ENCODE measurements around the gene OXLD1.
A peak's percentile ranks its signal among the peaks of the same experiment; 100 is the strongest.

The OXLD1 gene

DNA sequence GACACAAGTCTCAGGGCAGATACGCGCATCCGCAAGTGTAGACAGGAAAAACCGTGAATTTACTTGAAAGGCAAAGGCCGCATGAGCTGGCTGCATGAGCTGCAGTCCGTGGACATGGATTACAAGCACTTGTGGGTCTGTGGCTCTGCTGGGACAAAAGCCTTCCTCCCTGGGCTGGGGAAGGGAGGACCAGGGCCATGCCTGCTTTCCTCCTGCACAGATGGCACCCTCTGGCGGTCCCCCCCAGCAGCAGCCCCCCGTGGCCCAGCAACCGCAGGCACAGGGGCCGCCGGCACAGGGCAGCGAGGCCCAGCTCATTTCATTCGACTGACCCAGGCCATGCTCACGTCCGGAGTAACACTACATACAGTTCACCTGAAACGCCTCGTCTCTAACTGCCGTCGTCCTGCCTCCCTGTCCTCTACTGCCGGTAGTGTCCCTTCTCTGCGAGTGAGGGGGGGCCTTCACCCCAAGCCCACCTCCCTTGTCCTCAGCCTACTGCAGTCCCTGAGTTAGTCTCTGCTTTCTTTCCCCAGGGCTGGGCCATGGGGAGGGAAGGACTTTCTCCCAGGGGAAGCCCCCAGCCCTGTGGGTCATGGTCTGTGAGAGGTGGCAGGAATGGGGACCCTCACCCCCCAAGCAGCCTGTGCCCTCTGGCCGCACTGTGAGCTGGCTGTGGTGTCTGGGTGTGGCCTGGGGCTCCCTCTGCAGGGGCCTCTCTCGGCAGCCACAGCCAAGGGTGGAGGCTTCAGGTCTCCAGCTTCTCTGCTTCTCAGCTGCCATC is 35.1 kb upstream of the OXLD1 start:
- DNase-seq, result no peak

DNA sequence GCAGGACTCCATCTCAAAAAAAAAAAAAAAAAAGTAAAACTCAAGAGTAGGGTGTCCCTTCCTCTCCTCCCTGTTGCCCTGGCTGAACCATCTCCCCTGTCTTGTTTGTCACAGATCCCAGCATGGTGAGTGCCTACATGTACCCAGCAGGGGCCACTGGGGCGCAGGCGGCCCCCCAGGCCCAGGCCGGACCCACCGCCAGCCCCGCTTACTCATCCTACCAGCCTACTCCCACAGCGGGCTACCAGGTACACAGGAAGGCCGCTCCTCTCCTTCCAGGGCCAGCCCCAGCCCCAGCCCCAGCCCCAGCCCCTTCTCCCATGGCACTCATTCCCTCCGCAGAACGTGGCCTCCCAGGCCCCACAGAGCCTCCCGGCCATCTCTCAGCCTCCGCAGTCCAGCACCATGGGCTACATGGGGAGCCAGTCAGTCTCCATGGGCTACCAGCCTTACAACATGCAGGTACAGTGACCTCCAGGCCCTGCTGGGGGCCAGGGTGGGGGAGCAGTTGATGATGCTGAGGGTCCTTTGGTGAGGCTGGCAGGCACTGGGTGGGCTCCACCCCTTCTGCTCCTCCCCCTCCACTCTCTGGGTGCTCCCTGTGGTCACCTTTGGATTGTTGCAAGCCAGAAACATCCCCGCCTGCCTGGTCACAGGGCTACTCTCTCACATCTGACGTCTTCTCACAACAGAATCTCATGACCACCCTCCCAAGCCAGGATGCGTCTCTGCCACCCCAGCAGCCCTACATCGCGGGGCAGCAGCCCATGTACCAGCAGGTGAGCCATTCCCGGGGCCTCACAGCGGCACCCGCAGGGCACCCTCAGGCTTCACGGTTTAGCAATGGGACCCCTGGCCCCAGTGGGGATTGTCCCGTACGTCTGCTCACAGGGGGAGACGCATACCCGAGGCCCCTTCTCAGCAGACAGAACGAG is 34.2 kb upstream of the OXLD1 start:
- no peak for DNase-seq

DNA sequence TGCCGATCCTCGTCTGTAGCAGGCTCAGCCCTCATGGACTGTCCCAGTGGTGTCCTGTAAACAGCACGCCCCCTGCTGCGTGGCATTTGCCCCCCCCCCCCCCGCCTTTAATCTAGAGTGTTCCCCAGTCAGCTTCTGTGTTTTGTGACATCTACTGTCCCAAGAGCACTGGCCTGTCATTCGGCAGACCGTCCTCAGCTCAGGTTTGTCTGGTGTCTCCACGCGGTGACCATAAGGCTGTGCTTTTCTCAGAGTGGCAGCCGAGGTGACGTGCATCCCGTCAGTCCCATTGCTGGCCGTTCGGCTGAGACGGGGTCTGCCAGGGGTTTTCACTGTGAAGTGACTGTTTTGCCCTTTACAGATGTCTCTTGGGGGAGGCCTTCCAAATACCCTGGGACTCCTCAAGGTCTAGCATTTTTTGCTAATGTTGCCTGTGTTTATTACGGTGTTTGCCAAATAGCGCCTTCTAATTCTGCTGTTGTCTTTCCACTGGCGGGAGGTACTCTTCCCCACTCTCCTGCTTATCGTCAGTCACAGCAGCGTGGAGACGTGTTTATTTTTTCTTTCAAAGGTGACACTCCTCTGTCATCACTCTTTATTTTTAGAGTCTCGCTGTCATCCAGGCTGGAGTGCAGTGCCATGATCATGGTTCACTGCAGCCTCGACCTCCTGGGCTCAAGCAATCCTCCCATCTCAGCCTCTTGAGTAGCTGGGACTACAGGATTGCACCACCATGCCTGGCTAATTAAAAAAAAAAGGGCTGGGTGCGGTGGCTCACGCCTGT is 31.0 kb upstream of the OXLD1 start:
- no peak for DNase-seq

DNA sequence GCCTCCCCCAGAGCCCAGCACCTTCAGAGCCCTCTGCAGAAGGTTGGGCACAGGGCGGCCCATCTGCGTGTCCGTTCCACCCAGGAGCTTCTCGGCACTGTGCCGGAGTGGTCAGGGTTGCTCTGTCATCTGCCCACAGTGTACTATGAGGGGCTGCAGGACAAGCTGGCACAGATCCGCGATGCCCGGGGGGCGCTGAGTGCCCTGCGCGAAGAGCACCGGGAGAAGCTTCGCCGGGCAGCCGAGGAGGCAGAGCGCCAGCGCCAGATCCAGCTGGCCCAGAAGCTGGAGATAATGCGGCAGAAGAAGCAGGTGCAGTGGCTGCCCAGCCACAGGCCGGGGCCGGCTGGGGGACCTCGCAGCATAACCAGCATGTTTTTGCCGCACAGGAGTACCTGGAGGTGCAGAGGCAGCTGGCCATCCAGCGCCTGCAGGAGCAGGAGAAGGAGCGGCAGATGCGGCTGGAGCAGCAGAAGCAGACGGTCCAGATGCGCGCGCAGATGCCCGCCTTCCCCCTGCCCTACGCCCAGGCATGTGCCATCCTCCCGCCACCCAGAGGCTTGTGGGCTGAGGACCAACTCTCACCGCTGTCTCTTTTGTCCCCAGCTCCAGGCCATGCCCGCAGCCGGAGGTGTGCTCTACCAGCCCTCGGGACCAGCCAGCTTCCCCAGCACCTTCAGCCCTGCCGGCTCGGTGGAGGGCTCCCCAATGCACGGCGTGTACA is 30.0 kb upstream of the OXLD1 start:
- DNase-seq, result no peak

GRCh38 chr17:81695801-81696200 is 29.4 kb upstream of the OXLD1 start:
- no peak for DNase-seq

GRCh38 chr17:81695211-81695610 is 28.8 kb upstream of the OXLD1 start:
- DNase-seq, result no peak

GRCh38 chr17:81694810-81695209 is 28.4 kb upstream of the OXLD1 start:
- no peak for DNase-seq

DNA sequence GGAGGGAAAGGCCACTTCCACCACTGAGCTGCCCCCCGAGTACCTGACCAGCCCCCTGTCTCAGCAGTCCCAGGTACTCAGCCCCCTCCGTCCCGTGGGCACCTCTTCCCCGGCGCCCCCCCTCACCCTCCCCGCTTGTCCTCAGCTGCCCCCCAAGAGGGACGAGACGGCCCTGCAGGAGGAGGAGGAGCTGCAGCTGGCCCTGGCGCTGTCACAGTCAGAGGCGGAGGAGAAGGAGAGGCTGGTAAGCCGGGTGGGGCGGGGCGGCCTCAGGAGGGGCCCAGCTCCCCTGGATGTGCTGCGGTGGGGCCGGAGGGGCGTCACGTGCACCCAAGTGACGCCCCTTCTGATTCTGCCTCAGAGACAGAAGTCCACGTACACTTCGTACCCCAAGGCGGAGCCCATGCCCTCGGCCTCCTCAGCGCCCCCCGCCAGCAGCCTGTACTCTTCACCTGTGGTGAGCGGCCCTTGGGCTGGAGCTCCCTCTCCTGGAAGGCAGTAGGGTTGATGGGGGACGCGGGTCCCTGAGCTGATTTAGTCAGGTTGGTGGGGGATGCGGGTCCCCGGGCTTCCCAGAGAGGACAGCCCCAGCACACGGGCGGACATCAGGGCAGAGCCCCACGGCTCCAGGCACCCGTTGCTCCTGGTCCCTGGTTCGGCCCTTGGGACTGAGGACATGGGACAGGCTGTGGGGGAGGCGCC is 27.3 kb upstream of the OXLD1 start:
- DNase-seq, result no peak

DNA sequence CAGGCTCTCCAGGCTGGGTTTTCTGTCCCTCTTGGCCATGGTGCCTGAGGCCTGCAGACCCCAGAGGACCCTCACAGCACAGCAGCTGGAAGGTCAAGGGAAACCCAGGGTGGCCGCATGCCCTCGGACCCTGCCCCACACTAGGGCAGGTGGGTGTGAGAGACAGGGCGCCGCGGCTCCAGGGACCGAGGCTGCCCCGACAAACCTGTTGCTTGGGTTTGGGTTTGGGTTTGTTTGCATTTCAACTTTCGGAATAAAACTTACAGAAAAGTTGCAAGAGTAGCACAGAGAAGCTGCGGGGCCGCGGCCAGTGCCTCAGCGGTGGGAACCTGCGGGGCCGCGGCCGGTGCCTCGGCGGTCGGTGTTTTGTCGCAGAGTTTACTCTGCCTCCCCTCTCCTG is 25.2 kb upstream of the OXLD1 start:
- DNase-seq, result no peak

- no peak for DNase-seq
Observed at GRCh38 chr17:81691196-81691595, 24.8 kb upstream of the OXLD1 start.

DNA sequence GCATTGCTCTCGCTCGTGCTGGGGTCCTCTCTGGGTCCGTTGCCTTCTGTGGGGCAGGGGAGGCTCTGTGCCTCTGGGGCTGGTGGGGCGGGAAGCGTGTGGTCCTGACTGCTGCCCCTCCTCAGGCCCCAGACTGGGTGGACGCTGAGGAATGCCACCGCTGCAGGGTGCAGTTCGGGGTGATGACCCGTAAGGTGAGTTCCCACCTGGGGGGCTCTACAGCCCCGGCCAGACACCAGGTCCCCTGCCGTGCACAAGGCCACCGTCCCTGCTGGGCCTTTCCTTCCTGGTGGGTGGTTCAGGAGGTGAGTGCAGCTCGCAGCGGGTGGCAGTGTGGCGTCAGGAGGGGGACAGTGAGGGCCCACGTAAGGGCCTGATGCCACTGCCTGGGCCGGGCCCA is 24.1 kb upstream of the OXLD1 start:
- no peak for DNase-seq

DNA sequence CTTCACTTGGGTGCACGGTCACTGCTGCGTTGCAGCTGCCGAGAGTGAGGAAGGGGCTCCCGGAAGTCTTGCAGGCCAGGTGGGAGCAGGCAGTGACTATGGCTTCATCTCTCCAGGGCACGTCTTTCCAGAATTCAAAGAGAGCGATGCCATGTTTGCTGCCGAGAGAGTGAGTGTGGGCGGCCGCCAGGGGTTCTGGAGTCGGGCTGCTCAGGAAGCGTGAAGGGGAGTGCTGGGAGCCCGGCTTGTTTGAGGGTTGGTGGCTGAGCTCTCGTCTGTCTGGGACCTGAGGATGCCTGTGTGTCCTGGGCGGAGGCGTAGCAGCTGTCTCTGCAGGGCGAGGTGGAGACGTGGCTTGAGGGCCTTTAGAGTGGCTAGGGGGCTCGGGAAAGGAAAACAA is 23.7 kb upstream of the OXLD1 start:
- DNase-seq, result no peak

DNA sequence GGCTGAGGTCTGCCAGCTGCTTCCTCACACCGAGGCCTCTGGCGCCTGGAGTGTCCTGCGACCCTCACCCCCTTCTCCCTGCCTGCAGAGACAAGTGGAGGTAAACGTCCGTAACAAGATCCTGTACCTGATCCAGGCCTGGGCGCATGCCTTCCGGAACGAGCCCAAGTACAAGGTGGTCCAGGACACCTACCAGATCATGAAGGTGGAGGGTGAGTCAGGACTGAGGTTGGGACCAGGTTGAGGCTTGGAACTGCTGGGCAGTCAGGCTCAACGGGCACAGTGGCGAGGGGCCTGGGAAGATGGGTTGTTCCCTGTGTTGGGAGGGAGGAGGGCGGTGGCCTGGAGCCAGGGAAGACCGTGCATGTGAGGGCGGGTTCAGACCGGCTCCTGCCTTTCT is 22.2 kb upstream of the OXLD1 start:
- DNase-seq, result no peak

DNA sequence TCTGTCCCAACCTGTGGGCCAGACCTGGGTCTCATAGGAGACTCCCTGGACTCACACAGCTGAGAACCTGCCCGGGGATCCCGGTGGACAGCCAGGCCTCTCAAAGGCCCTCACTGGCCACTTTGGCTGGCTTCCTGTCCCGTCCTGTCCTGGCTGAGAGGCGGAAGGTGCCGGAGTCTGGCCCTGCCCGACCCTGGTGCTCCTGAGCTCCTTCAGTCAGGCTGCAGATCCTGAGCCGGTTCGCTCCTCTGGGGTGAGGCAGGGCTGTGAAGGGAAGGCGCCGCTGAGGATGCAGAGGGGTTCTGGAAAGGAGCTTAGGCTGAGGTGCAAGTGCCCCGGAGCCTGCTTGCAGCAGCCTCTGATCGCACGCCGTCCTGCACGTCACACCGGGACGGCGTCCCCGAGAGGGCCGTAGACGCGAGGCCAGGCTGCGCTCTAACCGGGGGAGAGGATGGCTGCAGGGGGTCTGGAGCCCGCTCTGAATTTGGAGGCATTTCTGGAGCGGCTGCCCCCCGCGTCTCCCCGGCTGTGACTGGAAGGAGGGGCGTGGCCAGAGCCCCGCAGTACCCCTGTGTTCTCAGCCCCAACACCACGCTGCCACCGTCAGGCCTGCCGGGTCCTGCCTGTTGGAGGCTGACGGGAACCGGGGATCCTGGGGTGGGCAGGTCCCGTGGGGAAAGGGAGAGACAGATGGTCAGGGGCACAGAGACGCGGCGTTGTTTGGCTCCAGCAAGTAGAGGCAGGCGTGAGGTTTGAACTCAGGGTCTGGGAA is 21.6 kb upstream of the OXLD1 start:
- DNase-seq, result no peak

DNA sequence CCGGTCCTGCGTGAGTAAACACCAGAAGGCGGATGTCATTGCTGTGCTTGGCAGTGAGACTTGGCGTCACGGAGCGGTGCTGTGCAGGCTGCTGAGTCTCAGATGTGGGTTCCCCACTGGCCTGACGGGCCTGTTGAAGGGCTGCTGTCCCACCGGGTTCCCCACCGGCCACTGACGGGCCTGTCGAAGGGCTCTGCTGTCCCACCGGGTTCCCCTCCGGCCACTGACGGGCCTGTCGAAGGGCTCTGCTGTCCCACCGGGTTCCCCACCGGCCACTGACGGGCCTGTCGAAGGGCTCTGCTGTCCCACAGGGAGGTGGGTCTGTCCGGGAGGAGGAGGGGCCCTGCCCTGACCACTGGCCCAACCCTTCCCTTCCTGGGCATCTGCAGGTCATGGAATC is 20.2 kb upstream of the OXLD1 start:
- DNase-seq, result no peak

DNA sequence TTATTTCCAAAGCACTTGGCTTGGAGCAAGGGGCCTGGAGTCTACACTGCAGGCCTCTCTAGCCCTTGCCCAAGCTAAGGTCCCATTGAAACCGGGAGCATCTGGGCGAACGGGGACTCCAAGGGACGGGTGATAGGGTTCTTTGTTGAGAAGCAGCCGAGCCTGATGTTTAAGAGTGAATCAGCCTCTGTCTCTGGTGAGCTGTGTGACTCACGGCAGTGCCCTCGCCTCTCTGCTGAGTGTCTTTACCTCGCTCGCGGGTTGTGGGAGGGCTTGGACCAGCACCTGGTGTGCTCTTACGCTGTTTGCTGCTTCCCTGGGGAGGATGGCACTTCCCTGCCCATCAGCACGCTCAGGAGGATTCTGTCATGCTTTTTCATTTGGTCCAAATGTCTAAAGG is 18.7 kb upstream of the OXLD1 start:
- DNase-seq, result no peak

GRCh38 chr17:81684442-81684911 is 18.1 kb upstream of the OXLD1 start:
- DNase-seq, result no peak

DNA sequence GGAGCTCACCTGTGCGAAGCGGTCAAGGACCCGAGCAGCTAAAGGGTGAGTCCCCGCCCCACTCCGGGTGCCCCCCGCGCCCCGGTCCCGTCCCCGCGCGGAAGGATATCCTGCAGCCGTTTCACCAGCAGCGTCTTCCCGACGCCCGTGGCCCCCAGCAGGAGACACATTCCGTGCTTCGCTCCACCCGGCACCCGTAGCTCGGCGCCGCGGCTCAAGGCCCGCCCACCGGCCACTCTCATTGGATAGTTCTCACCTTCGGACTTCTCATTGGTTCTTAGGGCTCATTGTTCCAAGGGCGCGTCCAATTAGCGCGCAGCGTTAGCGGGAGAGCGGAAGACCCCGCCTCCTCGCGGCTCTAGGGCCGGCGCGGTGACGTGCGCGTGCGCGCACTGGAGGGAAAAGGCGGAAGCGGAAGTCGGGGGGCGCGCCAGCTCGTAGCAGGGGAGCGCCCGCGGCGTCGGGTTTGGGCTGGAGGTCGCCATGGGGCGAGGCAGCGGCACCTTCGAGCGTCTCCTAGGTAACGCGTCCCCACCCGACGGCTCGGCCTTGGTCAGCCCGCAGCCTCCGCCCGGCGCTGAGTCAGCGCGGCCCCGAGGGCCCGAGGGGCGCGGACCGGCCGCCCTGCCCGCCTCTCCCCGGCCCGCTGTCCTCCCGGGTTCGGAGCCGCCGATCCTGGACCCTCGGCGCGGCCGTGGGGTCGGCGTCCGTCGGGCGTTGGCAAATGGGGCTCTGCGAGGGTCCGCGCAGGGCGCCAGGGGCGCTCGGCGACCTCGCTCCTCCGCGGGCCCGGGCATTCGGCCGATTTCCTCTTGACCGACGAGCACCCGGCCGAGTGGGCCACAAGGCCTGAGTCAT is 17.4 kb upstream of the OXLD1 start, which contains the start of the genes ARL16 and HGS:
ARL16 (minus strand) TSS at position 214 of the 858 bp plus-strand sequence; CDS start at position 170, 44 bp downstream.
HGS (plus strand) TSS at position 428 of the 858 bp plus-strand sequence; CDS start at position 484, 56 bp downstream.
- peak; percentile 96 for DNase-seq

DNA sequence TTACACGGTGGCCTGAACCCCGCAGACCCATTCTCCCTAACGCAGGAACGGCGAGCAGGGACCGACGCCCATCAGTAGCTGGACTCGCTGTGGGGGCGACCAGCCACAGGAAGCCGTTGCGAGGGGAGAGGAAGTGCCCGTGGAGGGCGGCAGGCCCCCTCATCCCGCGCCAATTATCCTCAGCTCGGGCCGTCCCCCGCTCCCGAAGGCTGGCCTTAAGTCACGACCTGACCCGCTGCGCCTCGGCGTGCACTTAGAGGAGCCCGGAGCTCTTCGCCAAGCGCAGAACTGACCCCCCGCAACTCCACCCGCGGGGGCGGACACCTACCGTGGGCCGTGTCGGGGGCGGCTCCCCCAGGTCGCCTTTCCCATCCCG is 16.8 kb upstream of the OXLD1 start:
- DNase-seq, result no peak
